Gastroesophageal sphincter (tissue), 4 donors: ENCODE measurements around the gene SLC35F5. TPM values are rescaled to one million over a fixed set of nuclear protein-coding genes. Genes with fewer than 3 reads are reported as not detected.
"Not testable (repeated sequence)": the region's sequence is repeated elsewhere in the genome, so short reads cannot be mapped to it uniquely, and the experiment has no call there.

Source experiments
- ATAC-seq: fragments of 150-250 bp; one replicate; pipeline ENCODE4 v1.9.1; 2016; ENCODE audit warnings: mild to moderate bottlenecking, moderate library complexity
- H3K27ac ChIP-seq, 4 donors: fragments of 200-600 bp; sonication (generic) in 3 of 4; 1 replicate in 3 of 4; 2 replicates in 1 of 4; pipeline ENCODE4 v1.5.1; 2016 to 2019
- H3K27me3 ChIP-seq: fragments of 200-600 bp; sonication (generic); one replicate; pipeline ENCODE4 v1.5.1; 2019
- H3K36me3 ChIP-seq, 2 donors: fragments of 200-600 bp; sonication (generic); one replicate each; pipeline ENCODE4 v1.5.1; 2019; ENCODE audit warnings: control low read depth in 1 of 2
- H3K4me1 ChIP-seq, 3 donors: fragments of 200-600 bp; sonication (generic); 1 replicate in 2 of 3; 2 replicates in 1 of 3; pipeline ENCODE4 v1.5.1; 2016 to 2019; ENCODE audit warnings: control low read depth in 2 of 3
- H3K4me3 ChIP-seq, 2 donors: fragments of 200-600 bp; sonication (generic); one replicate each; pipeline ENCODE4 v1.5.1; 2019; ENCODE audit warnings: mild to moderate bottlenecking in 1 of 2, moderate library complexity in 1 of 2
- H3K9me3 ChIP-seq, 3 donors: fragments of 200-600 bp; sonication (generic); one replicate each; pipeline ENCODE4 v1.5.1; 2017 to 2019; ENCODE audit warnings: control low read depth in 2 of 3
- CTCF ChIP-seq, 4 experiments: fragments of 200-600 bp in 2 of 4; fragments of 450-650 bp in 2 of 4; sonication (generic) in 1 of 4; IDR thresholded peaks; one replicate each; pipeline ENCODE4 v1.5.1; 2017 to 2019; ENCODE audit warnings: antibody characterized with exemption in 4 of 4, mild to moderate bottlenecking in 2 of 4, moderate library complexity in 2 of 4
- EP300 ChIP-seq: sonication (generic); formaldehyde crosslinking; IDR thresholded peaks from one replicate; pipeline ENCODE4 v1.6.1; 2017; ENCODE audit warnings: antibody characterized with exemption, mild to moderate bottlenecking
- POLR2A ChIP-seq, 2 donors: fragments of 450-650 bp; IDR thresholded peaks; one replicate each; pipeline ENCODE4 v1.6.1; 2017; ENCODE audit warnings: antibody characterized with exemption in 2 of 2, mild to moderate bottlenecking in 2 of 2, moderate library complexity in 1 of 2
- POLR2AphosphoS5 ChIP-seq: sonication (generic); formaldehyde crosslinking; IDR thresholded peaks from one replicate; pipeline ENCODE4 v1.6.1; 2017; ENCODE audit warnings: antibody characterized with exemption
- WGBS, 2 donors: methylation state at CpG; one replicate each; pipeline ENCODE4 v1.1.5; 2018; ENCODE audit warnings: low coverage in 1 of 2; 5-methylcytosine and 5-hydroxymethylcytosine counted together
- total RNA-seq, 4 donors: library from RNA; depleted of rRNA; stranded (reverse); fragments of >200 nt; gene quantifications; one replicate each; pipeline ENCODE4 v1.1.0, GENCODE V29; 2016

The SLC35F5 gene
- total RNA-seq, 4 donors from 2014 or later: 42.5 to 90.3 (median 49.2) TPM

- H3K36me3 ChIP-seq: no peaks in the 10 kb centered on the region
- H3K9me3 ChIP-seq: no peaks in the 10 kb centered on the region
- no peaks in the 10 kb centered on the region for H3K4me1 ChIP-seq
- no peak for ATAC-seq
- H3K4me3 ChIP-seq: no peak overlapping the region
- no peak for TF ChIP-seq EP300
- TF ChIP-seq POLR2A (IDR thresholded peaks at IDR 0.05): no peak
- TF ChIP-seq POLR2AphosphoS5: no peak
- no peak for TF ChIP-seq CTCF (IDR thresholded peaks at IDR 0.05)
- no peaks in the 10 kb centered on the region for H3K27me3 ChIP-seq
- 100% methylated on average over 2 to 4 of the region's 4 CpGs for WGBS, 2 donors
- H3K27ac ChIP-seq: no peak overlapping the region
Measured at GRCh38 chr2:113697516-113697915, 58.9 kb downstream of the SLC35F5 start.

GRCh38 chr2:113694438-113694837 lies 62.0 kb downstream of the SLC35F5 start:
- Histone ChIP-seq H3K4me3 (no peak overlapping the region), H3K27me3 (no peaks in the 10 kb centered on the region), H3K4me1 (no peaks in the 10 kb centered on the region), H3K9me3 (no peaks in the 10 kb centered on the region), H3K27ac (no peak overlapping the region), H3K36me3 (no peaks in the 10 kb centered on the region)
- no peak for ATAC-seq
- WGBS, 2 donors: 70 to 89% methylated on average over 3 to 9 of the region's 9 CpGs
- no peak for TF ChIP-seq POLR2AphosphoS5

- Histone ChIP-seq H3K9me3 (no peaks in the 10 kb centered on the region), H3K4me1 (no peaks in the 10 kb centered on the region), H3K27me3 (no peaks in the 10 kb centered on the region), H3K36me3 (no peaks in the 10 kb centered on the region), H3K27ac (no peak overlapping the region), H3K4me3 (no peak overlapping the region)
- 72 to 89% methylated on average over 3 of the region's 3 CpGs for WGBS, 2 donors
- no peak for ATAC-seq
- no peak for TF ChIP-seq POLR2A (IDR thresholded peaks at IDR 0.05)
- TF ChIP-seq CTCF (IDR thresholded peaks at IDR 0.05): no peak
- no peak for TF ChIP-seq POLR2AphosphoS5
- TF ChIP-seq EP300: no peak
Measured at GRCh38 chr2:113692698-113693428, 63.6 kb downstream of the SLC35F5 start.

- not testable (repeated sequence) for H3K27ac ChIP-seq, ATAC-seq
Measured at GRCh38 chr2:113690871-113691270, 65.6 kb downstream of the SLC35F5 start.

GRCh38 chr2:113686537-113686936 lies 69.9 kb downstream of the SLC35F5 start:
- no peak overlapping the region for H3K27ac ChIP-seq
- no peaks in the 10 kb centered on the region for H3K9me3 ChIP-seq
- no peak for TF ChIP-seq POLR2AphosphoS5
- WGBS, 2 donors: 78 to 83% methylated on average over 1 to 2 of the region's 2 CpGs
- H3K4me1 ChIP-seq: no peaks in the 10 kb centered on the region
- no peaks in the 10 kb centered on the region for H3K27me3 ChIP-seq
- no peak for ATAC-seq
- H3K4me3 ChIP-seq: no peak overlapping the region
- no peaks in the 10 kb centered on the region for H3K36me3 ChIP-seq

More at GRCh38 chr2:113690871-113691270, 65.6 kb downstream of the SLC35F5 start:
- not testable (repeated sequence) for H3K4me1 ChIP-seq, H3K4me3 ChIP-seq, H3K27me3 ChIP-seq, H3K9me3 ChIP-seq, H3K36me3 ChIP-seq
- 60 to 62% methylated on average over 3 of the region's 3 CpGs for whole genome bisulfite sequencing, 2 donors

GRCh38 chr2:113685471-113685870 lies 71.0 kb downstream of the SLC35F5 start:
- Histone ChIP-seq H3K9me3 (no peaks in the 10 kb centered on the region), H3K4me1 (no peaks in the 10 kb centered on the region), H3K4me3 (no peak overlapping the region), H3K27ac (no peak overlapping the region), H3K27me3 (no peaks in the 10 kb centered on the region), H3K36me3 (no peaks in the 10 kb centered on the region)
- TF ChIP-seq POLR2AphosphoS5 (no peak), EP300 (no peak), CTCF (IDR thresholded peaks at IDR 0.05) (no peak), POLR2A (IDR thresholded peaks at IDR 0.05) (no peak)
- no peak for ATAC-seq
- 79 to 88% methylated on average over 8 of the region's 8 CpGs for WGBS, 2 donors
